H1 (cell line): Measurements from ENCODE around the gene CLIC1. TPM values are rescaled to one million over a fixed set of nuclear protein-coding genes. Genes with fewer than 3 reads are reported as not detected.
A peak's percentile ranks its signal among the peaks of the same experiment; 100 is the strongest.

Experiments
- CTCF ChIA-PET: fragments of 300-600 bp; sonication (Branson Sonifier 250); formaldehyde crosslinking; loops from one replicate; lab custom pipeline; 2021; ENCODE audit not compliant: partially characterized antibody; lab: Charles Lee
- POLR2A ChIA-PET: fragments of 300-600 bp; sonication (Branson Sonifier 250); formaldehyde crosslinking; loops from one replicate; lab custom pipeline; 2021; ENCODE audit warnings: inconsistent platforms; ENCODE audit not compliant: partially characterized antibody; lab: Charles Lee
- DNase-seq, 2 experiments: peaks; one replicate each; pipeline versions ENCODE4 v3.0.0 to v3.0.0-alpha.2; 2010 to 2022; ENCODE audit warnings: low spot score in 2 of 2, low read depth in 1 of 2, mixed read lengths in 1 of 2
- FAIRE-seq: peaks from 2 replicates; lab custom pipeline; 2011; peaks lifted over from hg19 to GRCh38; lab: Jason Lieb, UNC
- H2AFZ ChIP-seq: 2 replicates; pipeline ENCODE4 v1.8.1; 2012; ENCODE audit warnings: low read length, inconsistent platforms
- H2AK5ac ChIP-seq: 2 replicates; pipeline ENCODE4 v1.6.1; 2013; ENCODE audit warnings: low read depth, low read length
- H2BK120ac ChIP-seq: replicated peaks from 2 replicates; pipeline ENCODE3; 2013; ENCODE audit warnings: low read depth, low read length, inconsistent platforms
- H2BK12ac ChIP-seq: 2 replicates; pipeline ENCODE4 v1.6.1; 2013; ENCODE audit warnings: low read depth, low read length
- H2BK15ac ChIP-seq: 2 replicates; pipeline ENCODE4 v1.6.1; 2013; ENCODE audit warnings: low read length
- H2BK20ac ChIP-seq: 2 replicates; pipeline ENCODE4 v1.6.1; 2013; ENCODE audit warnings: low read length
- H2BK5ac ChIP-seq: 2 replicates; pipeline ENCODE4 v1.6.1; 2013; ENCODE audit warnings: low read depth, low read length
- H3K14ac ChIP-seq: 2 replicates; pipeline ENCODE4 v1.6.1; 2013; ENCODE audit warnings: inconsistent platforms; ENCODE audit not compliant: insufficient read length
- H3K18ac ChIP-seq: 2 replicates; pipeline ENCODE4 v1.6.1; 2013; ENCODE audit warnings: low read length; ENCODE audit errors: extremely low read depth
- H3K23ac ChIP-seq: 2 replicates; pipeline ENCODE4 v1.6.1; 2013; ENCODE audit warnings: inconsistent platforms; ENCODE audit not compliant: insufficient read length
- H3K23me2 ChIP-seq: 2 replicates; pipeline ENCODE4 v1.6.1; 2013; ENCODE audit warnings: low read depth, low read length
- H3K27ac ChIP-seq: 2 replicates; pipeline ENCODE4 v1.6.1; 2011; ENCODE audit warnings: low read depth, low read length, inconsistent platforms
- H3K27me3 ChIP-seq, 4 experiments: replicated peaks in 1 of 4; 1 replicate in 1 of 4; 2 replicates in 3 of 4; pipeline versions ENCODE4 v1.6.1 to v1.8.1; 2011 to 2013; ENCODE audit warnings: low read length in 3 of 4, mild to moderate bottlenecking in 3 of 4, inconsistent platforms in 2 of 4, mixed read lengths in 2 of 4, moderate library complexity in 1 of 4; ENCODE audit not compliant: control insufficient read depth in 3 of 4, insufficient read depth in 3 of 4; ENCODE audit errors: extremely low read depth in 1 of 4
- H3K36me3 ChIP-seq, 4 experiments: 2 replicates each; pipeline versions ENCODE4 v1.6.1 to v1.8.1; 2011 to 2013; ENCODE audit warnings: mild to moderate bottlenecking in 4 of 4, low read length in 3 of 4, moderate library complexity in 2 of 4, control low read depth in 1 of 4, inconsistent platforms in 1 of 4; ENCODE audit not compliant: insufficient read depth in 4 of 4, control insufficient read depth in 2 of 4
- H3K4ac ChIP-seq: replicated peaks from 2 replicates; pipeline ENCODE3; 2013; ENCODE audit warnings: low read length, low read depth, mixed read lengths, inconsistent platforms; ENCODE audit not compliant: insufficient read length
- H3K4me1 ChIP-seq, 4 experiments: replicated peaks in 1 of 4; 1 replicate in 1 of 4; 2 replicates in 3 of 4; pipeline versions ENCODE4 v1.6.1 to v1.8.1; 2011 to 2013; ENCODE audit warnings: low read length in 3 of 4, inconsistent platforms in 2 of 4, mixed read lengths in 1 of 4; ENCODE audit not compliant: insufficient read depth in 4 of 4, control insufficient read depth in 3 of 4
- H3K4me2 ChIP-seq, 2 experiments: 2 replicates each; pipeline versions ENCODE4 v1.6.1 to v1.8.1; 2011 to 2013; ENCODE audit warnings: low read depth in 2 of 2, low read length in 2 of 2, control low read depth in 1 of 2, inconsistent platforms in 1 of 2, mild to moderate bottlenecking in 1 of 2; ENCODE audit not compliant: insufficient read depth in 1 of 2
- H3K4me3 ChIP-seq, 4 experiments: fragments of 200-600, 300-600 bp in 1 of 4; sonication (generic), shearing (Covaris generic), sonication (Bioruptor Twin) in 1 of 4; 2 replicates each; pipeline versions ENCODE4 v1.5.1 to v1.8.1; 2011 to 2016; ENCODE audit warnings: low read length in 4 of 4, low read depth in 3 of 4, control low read depth in 2 of 4, inconsistent platforms in 2 of 4, mild to moderate bottlenecking in 2 of 4, mixed read lengths in 1 of 4, moderate library complexity in 1 of 4; ENCODE audit not compliant: insufficient read depth in 2 of 4; ENCODE audit errors: extremely low read depth in 1 of 4
- H3K56ac ChIP-seq: replicated peaks from 2 replicates; pipeline ENCODE3; 2013; ENCODE audit warnings: low read depth, mild to moderate bottlenecking, mixed read lengths, low read length, inconsistent platforms; ENCODE audit not compliant: insufficient read length
- H3K79me1 ChIP-seq: 2 replicates; pipeline ENCODE4 v1.6.1; 2013; ENCODE audit warnings: low read depth, low read length, control low read depth
- H3K79me2 ChIP-seq, 2 experiments: 2 replicates each; pipeline versions ENCODE4 v1.6.1 to v1.8.1; 2012 to 2013; ENCODE audit warnings: low read length in 2 of 2, mild to moderate bottlenecking in 2 of 2, inconsistent platforms in 1 of 2; ENCODE audit not compliant: insufficient read depth in 2 of 2, control insufficient read depth in 1 of 2
- H3K9ac ChIP-seq, 4 experiments: replicated peaks in 1 of 4; 1 replicate in 1 of 4; 2 replicates in 3 of 4; pipeline versions ENCODE4 v1.6.1 to v1.8.1; 2011 to 2013; ENCODE audit warnings: low read depth in 3 of 4, low read length in 3 of 4, control low read depth in 2 of 4, mild to moderate bottlenecking in 2 of 4, moderate library complexity in 2 of 4, inconsistent platforms in 1 of 4; ENCODE audit errors: extremely low read depth in 1 of 4
- H3K9me3 ChIP-seq, 2 experiments: 2 replicates each; pipeline versions ENCODE4 v1.6.1 to v1.8.1; 2012 to 2013; ENCODE audit warnings: mild to moderate bottlenecking in 2 of 2, moderate library complexity in 2 of 2, control low read depth in 1 of 2, inconsistent platforms in 1 of 2, low read depth in 1 of 2, low read length in 1 of 2, mixed read lengths in 1 of 2; ENCODE audit not compliant: insufficient read depth in 2 of 2
- H4K20me1 ChIP-seq, 2 experiments: replicated peaks in 1 of 2; 2 replicates each; pipeline versions ENCODE3 to v1.8.1; 2011 to 2013; ENCODE audit warnings: inconsistent platforms in 2 of 2, low read length in 2 of 2, mild to moderate bottlenecking in 1 of 2; ENCODE audit not compliant: insufficient read depth in 2 of 2, control insufficient read depth in 1 of 2
- H4K5ac ChIP-seq: 2 replicates; pipeline ENCODE4 v1.6.1; 2013; ENCODE audit warnings: low read length, low read depth, mixed read lengths, inconsistent platforms; ENCODE audit not compliant: insufficient read length
- H4K8ac ChIP-seq: 2 replicates; pipeline ENCODE4 v1.8.0; 2013; ENCODE audit warnings: mild to moderate bottlenecking, moderate library complexity, low read length, inconsistent platforms; ENCODE audit not compliant: insufficient read depth; ENCODE audit errors: extremely low read depth
- H4K91ac ChIP-seq: replicated peaks from 2 replicates; pipeline ENCODE3; 2013; ENCODE audit warnings: low read length, mixed read lengths, inconsistent platforms; ENCODE audit not compliant: insufficient read length
- ATF2 ChIP-seq: IDR thresholded peaks from 2 replicates; pipeline ENCODE4 v1.6.1; 2012; ENCODE audit warnings: low read length, inconsistent platforms
- CHD1 ChIP-seq: IDR thresholded peaks from 2 replicates; pipeline ENCODE4 v1.6.1; 2012; ENCODE audit warnings: low read depth, low read length, improper control_type of control experiment
- FOSL1 ChIP-seq: IDR thresholded peaks from 2 replicates; pipeline ENCODE4 v1.6.1; 2011; ENCODE audit warnings: mild to moderate bottlenecking, low read depth, low read length, moderate library complexity; ENCODE audit not compliant: insufficient read depth
- GTF2F1 ChIP-seq: IDR thresholded peaks from 2 replicates; pipeline ENCODE4 v1.6.1; 2012; ENCODE audit warnings: low read depth, low read length, improper control_type of control experiment, borderline replicate concordance
- POLR2AphosphoS5 ChIP-seq: IDR thresholded peaks from 2 replicates; pipeline ENCODE4 v1.6.1; 2011; ENCODE audit warnings: low read depth, low read length
- SP4 ChIP-seq: IDR thresholded peaks from 2 replicates; pipeline ENCODE4 v1.6.1; 2012; ENCODE audit warnings: low read length, inconsistent platforms
- TAF1 ChIP-seq: IDR thresholded peaks from 2 replicates; pipeline ENCODE4 v1.6.1; 2011; ENCODE audit warnings: mild to moderate bottlenecking, low read depth, low read length
- TEAD4 ChIP-seq: IDR thresholded peaks from 2 replicates; pipeline ENCODE4 v1.6.1; 2012; ENCODE audit warnings: low read depth, low read length, inconsistent platforms, mixed read lengths
- YY1 ChIP-seq: IDR thresholded peaks from 2 replicates; pipeline ENCODE4 v1.6.1; 2011; ENCODE audit warnings: low read depth, mild to moderate bottlenecking, low read length
- WGBS, 2 experiments: shearing (Covaris generic) in 1 of 2; methylation state at CpG; one replicate each; pipeline versions ENCODE4 v1.1.6 to v1.1.7; 2013 to 2015; ENCODE audit warnings: low lambda C conversion rate in 2 of 2, mixed read lengths in 2 of 2, inconsistent platforms in 1 of 2, low coverage in 1 of 2, missing lambda C conversion rate in 1 of 2; ENCODE audit not compliant: insufficient replicate concordance in 2 of 2, insufficient coverage in 1 of 2, insufficient read length in 1 of 2; ENCODE audit errors: extremely low coverage in 1 of 2, missing lambda C conversion rate in 1 of 2; 5-methylcytosine and 5-hydroxymethylcytosine counted together
- polyA plus RNA-seq, 7 experiments: library from polyadenylated mRNA; depleted of rRNA in 3 of 7; stranded (reverse) in 5 of 7; unstranded in 2 of 7; fragments of >200 nt in 5 of 7; fragments of 200-250 nt in 2 of 7; gene quantifications; 1 replicate in 5 of 7; 2 replicates in 1 of 7; 4 replicates in 1 of 7; pipeline versions ENCODE4 v1.2.1 to v1.2.3, GENCODE V29; 2011 to 2013; ENCODE audit warnings: missing spikeins in 2 of 7, mixed read lengths in 2 of 7
- total RNA-seq: library from RNA; stranded (reverse); fragmentation: NEBNext Ultra II Directional; extraction: Animal tissue kit (Norgen Biotek cat#: 25700); gene quantifications from 2 replicates; pipeline ENCODE4 v1.2.1, GENCODE V29; 2021
- TF ChIP-seq, protein P1 (sequence below): IDR thresholded peaks from 2 replicates; pipeline ENCODE4 v1.6.1; 2012; ENCODE audit warnings: inconsistent platforms

The CLIC1 gene
- total and polyA plus RNA-seq, 2 of the 8 experiments (the other 6 are each of a cell fraction or from before 2014, with no cell fraction given), result 250 to 277 TPM

- Histone ChIP-seq H3K4me3 (peak overlapping the region; percentile 56 to 91 (median 83)), H4K5ac (peak overlapping the region; percentile 84), H2AK5ac (no peak overlapping the region), H3K23ac (no peak overlapping the region), H3K27ac (peak overlapping the region; percentile 49; the same call in 1 of the 2 replicates), H2BK5ac (no peak overlapping the region; the same call in none of the 2 replicates), H2BK20ac (no peak overlapping the region), H2BK120ac (no peak overlapping the region), H3K27me3 (no peaks in the 10 kb centered on the region), H3K23me2 (peaks cover 2% of the 10 kb centered on the region; the same call in 1 of the 2 replicates), H2AFZ (peak overlapping the region; percentile 92; the same call in 1 of the 2 replicates), H3K4me2 (peak overlapping the region; percentile 31 to 90), H3K56ac (peak overlapping the region; percentile 87), H3K79me1 (peaks cover 11% of the 10 kb centered on the region; the same call in 1 of the 2 replicates), H4K8ac (peak overlapping the region; percentile 86; the same call in 1 of the 2 replicates), H3K9me3 (no peaks in the 10 kb centered on the region), H2BK15ac (peak overlapping the region; percentile 40; the same call in 1 of the 2 replicates), H3K36me3 (peaks cover 10 to 40% (median 33%) of the 10 kb centered on the region in 4 experiments), H3K9ac (peak overlapping the region; percentile 62 to 75 (median 71)), H3K14ac (no peak overlapping the region), H4K91ac (peak overlapping the region; percentile 12), H3K4me1 (peaks cover 8 to 19% (median 11%) of the 10 kb centered on the region in 4 experiments), H3K18ac (peak overlapping the region; percentile 52), H2BK12ac (peak overlapping the region; percentile 92; the same call in 1 of the 2 replicates), H3K4ac (no peak overlapping the region), H3K79me2 (peaks cover 0 to 9% of the 10 kb centered on the region in 2 experiments; a peak in 2 of 4 replicates), H4K20me1 (peaks cover 4 to 5% of the 10 kb centered on the region in 2 experiments)
- CTCF ChIA-PET, result interaction anchor here (0.5 to 8.9 kb wide), 31 partner anchors 9 to 231 kb away, joined by 3 to 89 read pairs (median 5); partner anchors contain the start of genes ABHD16A, C6orf47, LSM2 and LY6G5C
- WGBS, 2 experiments, result 2% methylated on average over 29 of the region's 29 CpGs; no CpG with 5 or more reads in 1 of the 2 experiments
- POLR2A ChIA-PET, result interaction anchor here (0.5 to 4.2 kb wide), 37 partner anchors 9 to 1243 kb away, joined by 3 to 57 read pairs (median 5); partner anchors contain the start of genes ABHD16A, ATP6V1G2, BAG6 and C6orf47
- DNase-seq (peak; percentile 87 to 96), FAIRE-seq (peak; percentile 52)
- TF ChIP-seq, protein P1, sequence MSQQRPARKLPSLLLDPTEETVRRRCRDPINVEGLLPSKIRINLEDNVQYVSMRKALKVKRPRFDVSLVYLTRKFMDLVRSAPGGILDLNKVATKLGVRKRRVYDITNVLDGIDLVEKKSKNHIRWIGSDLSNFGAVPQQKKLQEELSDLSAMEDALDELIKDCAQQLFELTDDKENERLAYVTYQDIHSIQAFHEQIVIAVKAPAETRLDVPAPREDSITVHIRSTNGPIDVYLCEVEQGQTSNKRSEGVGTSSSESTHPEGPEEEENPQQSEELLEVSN, result no peak
- TF ChIP-seq GTF2F1 (no peak), SP4 (no peak), FOSL1 (no peak), TEAD4 (peak; percentile 73), CHD1 (no peak), POLR2AphosphoS5 (no peak; the same call in none of the 2 replicates), TAF1 (no peak), YY1 (0 out of 2 replicates have a peak, but pooled peaks have one; percentile 39), ATF2 (no peak)
Observed at GRCh38 chr6:31729515-31729978, 6.8 kb downstream of the CLIC1 start.
